ENCODE measurements around the gene CLDN3. TPM values are rescaled to one million over a fixed set of nuclear protein-coding genes. Genes with fewer than 3 reads are reported as not detected.
A peak's percentile ranks its signal among the peaks of the same experiment; 100 is the strongest.
"Not testable (repeated sequence)": the region's sequence is repeated elsewhere in the genome, so short reads cannot be mapped to it uniquely, and the experiment has no call there.

CLDN3 gene, protein sequence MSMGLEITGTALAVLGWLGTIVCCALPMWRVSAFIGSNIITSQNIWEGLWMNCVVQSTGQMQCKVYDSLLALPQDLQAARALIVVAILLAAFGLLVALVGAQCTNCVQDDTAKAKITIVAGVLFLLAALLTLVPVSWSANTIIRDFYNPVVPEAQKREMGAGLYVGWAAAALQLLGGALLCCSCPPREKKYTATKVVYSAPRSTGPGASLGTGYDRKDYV
- 10.8 and 11.6 TPM in 2 replicates for total RNA-seq

DNA sequence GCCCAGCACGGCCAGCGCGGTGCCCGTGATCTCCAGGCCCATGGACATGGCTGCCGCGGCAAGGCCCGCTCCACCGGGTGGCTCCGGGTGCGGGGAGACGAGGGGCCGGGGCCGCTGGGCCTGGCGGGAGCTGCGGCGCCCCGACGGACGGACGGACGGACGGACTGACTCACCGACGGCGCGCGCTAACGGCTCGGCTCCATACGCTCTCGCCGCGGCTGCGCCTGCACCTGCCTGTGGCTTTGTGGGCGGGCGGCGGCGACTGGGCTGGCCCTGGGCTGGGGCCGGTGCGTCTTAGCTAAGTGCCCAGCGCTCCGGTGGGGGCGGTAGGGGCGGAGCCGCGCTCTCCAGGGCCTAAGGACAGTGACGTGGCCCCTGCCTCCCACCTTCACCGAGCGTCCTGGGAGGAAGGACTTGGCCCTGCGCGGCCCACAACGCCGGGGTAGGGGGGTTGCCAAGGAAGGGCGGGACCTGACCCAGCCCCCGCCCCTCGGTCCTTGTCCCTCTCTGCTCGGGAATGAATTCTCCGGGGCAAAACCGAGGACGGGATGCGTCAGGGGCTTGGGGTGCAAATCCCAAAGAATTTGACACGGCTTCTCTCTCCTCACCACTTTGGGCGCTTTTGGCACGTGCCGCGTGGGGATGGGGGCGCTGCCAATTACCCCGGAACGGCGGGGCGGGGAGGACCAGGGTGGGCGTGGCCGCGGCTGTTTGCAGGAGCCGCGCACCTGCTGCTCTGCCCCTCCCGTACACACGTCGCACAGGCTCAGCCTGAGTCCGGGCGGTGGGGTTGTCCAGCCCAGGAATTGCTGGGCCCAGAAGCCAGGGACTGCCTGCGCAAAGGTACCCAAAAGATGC lies at the start of gene CLDN3:
Gene CLDN3 (minus strand): TSS at position 269 of the 858 bp plus-strand sequence. CDS start 221 bp downstream, at position 48.
- peak; percentile 29 for DNase-seq (ENCODE audit: low read depth)

DNA sequence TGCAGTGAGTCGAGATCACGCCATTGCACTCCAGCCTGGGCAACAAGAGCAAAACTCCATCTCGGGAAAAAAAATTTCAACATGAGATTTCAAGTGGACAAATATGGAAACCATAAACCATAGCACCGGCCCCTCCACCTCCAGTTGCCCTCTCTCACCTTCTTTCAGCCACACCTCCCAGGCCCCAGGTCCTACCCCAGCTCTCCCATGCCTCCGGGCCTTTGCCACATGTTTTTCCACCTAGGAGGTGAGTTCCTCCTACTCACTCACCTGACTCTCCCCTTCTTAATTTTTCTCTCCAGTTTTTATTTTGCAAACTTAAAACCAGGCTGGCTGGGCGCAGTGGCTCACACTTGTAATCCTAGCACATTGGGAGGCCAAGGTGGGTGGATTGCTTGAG lies 47.1 kb upstream of the CLDN3 start:
- DNase-seq (ENCODE audit: low read depth) = no peak

DNA sequence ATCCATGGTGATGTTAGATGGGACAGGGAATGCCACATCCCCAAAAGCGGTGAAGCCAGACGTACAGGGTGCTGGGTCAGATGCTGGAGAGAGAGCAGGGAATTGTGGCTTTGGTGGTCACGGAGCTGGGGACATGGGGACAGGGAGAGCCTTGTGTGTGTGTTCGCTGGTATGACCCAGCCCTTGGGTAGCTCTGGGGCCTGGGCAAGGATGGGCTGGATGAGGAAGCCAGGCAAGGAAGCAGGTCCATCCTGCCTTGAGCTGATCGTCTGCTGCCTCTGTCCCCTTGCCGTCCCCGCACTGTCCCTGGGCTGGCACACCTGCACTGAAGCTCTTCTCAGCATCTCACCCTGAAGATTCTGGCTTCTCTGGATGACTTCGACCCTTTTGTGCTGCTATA lies 45.4 kb upstream of the CLDN3 start:
- no peak for DNase-seq (ENCODE audit: low read depth)

DNA sequence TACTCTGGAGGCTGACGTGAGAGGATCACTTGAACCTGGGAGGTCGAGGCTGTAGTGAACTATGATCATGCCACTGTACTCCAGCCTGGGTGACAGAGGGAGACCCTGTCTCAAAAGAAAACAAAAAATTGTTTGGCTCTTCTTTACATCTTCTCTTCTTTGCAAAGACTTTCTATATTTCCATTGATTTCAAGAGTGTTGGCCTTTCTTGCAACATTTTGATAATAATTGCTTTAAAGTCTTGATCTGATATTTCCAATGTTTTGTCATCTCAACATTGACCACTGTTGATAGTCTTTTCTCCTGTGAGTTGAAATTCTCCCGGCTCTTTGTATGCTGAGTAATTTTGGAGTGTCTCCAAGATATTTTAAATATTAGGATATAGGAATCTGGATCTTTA lies 42.9 kb upstream of the CLDN3 start:
- no peak for DNase-seq (ENCODE audit: low read depth)

DNA sequence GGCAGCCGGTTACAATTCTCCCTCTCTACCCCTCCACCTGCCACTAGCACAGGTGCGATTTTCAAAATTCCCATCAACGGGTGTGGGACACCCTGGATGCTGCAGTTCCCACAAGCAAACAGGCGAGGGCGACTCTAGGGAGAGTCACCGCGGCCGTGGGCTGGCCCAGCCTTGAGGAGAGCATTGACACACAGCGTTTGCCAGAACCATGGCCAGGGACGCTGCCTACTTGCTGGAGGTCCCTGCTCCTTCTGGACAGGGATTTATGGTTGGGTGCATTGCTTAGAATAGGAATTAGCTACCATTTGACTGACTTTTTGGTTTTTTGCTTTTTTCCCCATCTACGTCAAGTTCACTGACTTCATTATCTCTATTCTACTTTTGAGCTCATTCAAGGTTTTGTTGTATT lies 41.7 kb upstream of the CLDN3 start:
- DNase-seq (ENCODE audit: low read depth) = no peak

DNA sequence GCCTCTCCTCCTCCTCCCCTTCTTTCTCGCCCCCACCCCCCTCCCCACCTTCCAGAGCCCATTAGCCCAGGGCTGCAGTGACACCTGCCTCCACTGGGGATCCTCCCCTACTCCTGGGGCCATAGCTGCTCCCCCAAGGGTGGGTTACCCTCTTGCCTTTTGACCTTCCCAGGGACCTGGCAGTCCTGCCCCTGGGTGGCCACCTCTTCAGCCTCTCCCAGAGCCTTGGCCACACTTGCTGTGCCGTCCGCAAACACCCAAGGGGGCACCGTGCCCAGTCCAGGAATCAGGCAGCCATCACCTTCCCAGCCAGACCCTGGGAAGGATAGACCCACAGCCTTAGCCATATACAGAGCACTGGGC lies 40.9 kb upstream of the CLDN3 start:
- no peak for DNase-seq (ENCODE audit: low read depth)

DNA sequence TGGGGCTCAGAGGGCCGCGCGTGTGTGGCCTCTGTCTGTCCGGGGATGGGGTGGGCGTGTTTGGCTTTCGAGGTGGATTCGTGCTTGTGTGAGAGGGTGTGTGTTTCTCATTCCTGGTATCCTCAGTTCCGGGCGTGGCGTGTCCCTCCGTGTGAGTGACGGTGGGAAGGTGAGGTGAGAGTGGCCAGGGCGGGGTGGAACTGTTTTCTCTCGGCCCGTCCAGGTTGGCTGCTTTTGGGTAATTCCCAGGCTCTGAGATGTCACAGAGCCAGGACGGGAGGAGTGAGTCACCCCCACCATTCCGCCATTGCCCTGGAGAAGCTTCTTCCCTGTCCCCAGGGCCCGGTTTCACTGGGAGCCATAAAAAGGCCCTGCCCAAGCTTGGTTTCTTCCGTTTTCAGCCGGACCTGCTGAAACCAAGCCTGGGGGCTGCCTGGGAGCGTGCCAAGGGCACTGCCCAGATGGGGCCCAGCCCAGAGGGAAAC lies 39.4 kb upstream of the CLDN3 start:
- DNase-seq (ENCODE audit: low read depth) = peak; percentile 72

DNA sequence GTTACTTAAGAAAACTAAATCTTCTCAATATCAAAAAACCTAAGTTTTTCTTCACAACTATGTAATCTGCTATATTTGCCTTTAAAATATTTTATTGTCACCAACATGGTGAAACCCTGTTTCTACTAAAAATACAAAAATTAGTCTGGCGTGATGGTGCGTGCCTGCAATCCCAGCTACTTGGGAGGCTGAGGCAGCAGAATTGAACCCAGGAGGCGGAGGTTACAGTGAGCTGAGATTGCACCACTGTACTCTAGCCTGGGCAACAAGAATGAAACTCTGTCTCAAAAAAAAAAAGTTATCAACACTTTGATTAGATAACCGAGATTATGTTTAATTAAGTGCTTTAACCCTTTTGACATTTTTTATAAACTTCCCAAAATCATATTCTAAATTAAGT lies 32.4 kb upstream of the CLDN3 start:
- DNase-seq (ENCODE audit: low read depth) = no peak

DNA sequence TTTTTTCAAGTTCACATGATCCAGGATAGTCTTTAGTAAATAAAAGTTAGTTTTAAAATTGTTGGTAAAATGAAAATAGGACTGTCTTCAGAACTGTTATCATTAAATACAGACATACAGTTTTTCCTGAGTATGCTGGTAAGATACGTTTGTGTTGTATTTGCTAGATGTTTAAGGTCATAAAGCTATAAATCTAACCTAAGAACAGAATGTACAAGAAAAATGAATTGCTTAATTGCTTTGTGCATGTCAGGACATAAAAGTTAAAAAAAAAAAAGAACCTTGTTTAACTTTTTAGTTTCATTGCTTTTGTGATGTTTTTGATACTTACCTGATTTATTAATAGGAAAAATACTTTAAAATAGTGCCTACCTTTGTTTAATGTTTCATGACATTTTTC lies 31.5 kb upstream of the CLDN3 start:
- no peak for DNase-seq (ENCODE audit: low read depth)

DNA sequence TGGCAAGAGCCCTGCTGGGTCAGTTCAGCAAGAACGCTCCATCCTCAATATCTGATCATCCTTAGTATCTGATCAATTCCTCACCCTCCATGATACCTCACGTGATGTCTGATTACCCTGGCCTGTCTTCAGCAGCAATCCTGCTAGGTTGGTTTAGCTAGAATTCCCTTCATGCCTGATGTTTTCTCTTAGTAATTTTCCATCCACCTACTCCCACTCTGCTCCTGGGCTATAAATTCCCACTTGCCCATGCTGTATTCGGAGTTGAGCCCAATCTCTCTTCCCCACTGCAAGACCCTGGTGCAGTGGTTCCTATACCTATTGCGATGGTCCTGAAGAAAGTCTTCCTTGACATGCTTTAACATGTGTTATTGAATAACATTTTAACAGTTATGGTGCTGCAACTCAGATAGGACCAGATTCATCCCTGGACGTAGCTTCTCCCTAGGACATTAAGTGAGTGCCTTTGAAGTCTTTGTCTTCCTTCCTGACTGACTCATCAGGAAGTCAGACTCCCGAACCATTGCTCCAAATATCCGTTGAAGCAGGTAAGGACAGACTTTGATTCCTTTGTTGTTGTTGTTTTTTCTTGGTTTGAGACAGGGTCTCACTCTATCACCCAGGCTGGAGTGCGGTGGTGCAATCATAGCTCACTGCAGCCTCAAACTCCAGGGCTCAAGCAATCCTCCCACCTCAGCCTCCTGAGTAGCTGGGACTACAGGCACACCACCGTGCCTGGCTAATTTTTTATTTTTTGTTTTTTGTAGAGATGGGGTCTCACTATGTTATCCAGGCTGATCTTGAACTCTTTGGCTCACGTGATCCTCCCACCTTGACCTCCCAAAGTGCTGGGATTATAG lies 29.4 kb upstream of the CLDN3 start:
- DNase-seq (ENCODE audit: low read depth) = peak; percentile 18

DNA sequence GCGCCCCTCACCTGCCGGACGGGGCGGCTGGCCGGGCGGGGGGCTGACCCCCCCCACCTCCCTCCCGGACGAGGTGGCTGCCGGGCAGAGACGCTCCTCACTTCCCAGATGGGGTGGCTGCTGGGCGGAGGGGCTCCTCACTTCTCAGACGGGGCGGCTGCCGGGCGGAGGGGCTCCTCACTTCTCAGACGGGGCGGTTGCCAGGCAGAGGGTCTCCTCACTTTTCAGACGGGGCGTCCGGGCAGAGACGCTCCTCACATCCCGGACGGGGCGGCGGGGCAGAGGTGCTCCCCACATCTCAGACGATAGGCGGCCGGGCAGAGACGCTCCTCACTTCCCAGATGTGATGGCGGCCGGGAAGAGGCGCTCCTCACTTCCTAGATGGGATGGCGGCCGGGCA lies 27.1 kb upstream of the CLDN3 start:
- DNase-seq (ENCODE audit: low read depth) = not testable (repeated sequence)

DNA sequence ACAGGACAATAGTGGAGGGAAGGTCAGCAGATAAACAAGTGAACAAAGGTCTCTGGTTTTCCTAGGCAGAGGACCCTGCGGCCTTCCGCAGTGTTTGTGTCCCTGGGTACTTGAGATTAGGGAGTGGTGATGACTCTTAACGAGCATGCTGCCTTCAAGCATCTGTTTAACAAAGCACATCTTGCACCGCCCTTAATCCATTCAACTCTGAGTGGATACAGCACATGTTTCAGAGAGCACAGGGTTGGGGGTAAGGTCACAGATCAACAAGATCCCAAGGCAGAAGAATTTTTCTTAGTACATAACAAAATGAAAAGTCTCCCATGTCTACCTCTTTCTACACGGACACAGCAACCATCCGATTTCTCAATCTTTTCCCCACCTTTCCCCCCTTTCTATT lies 26.6 kb upstream of the CLDN3 start:
- DNase-seq (ENCODE audit: low read depth) = not testable (repeated sequence)

DNA sequence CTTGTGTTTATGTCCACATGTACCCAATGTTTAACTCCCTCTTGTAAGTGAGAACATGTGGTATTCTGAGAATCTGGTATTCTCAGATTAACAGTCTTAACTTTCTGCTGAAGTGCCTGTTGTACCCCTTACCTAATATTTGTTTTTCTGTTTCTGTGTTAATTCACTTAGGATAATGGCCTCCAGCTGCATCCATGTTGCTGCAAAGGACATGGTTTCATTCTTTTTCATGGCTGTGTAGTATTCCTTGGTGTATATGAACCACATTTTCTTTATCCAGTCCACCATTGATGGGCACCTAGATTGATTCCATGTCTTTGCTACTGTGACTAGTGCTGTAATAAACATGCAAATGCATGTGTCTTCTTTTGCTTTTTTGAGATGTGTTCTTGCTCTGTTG lies 25.1 kb upstream of the CLDN3 start:
- not testable (repeated sequence) for DNase-seq (ENCODE audit: low read depth)

DNA sequence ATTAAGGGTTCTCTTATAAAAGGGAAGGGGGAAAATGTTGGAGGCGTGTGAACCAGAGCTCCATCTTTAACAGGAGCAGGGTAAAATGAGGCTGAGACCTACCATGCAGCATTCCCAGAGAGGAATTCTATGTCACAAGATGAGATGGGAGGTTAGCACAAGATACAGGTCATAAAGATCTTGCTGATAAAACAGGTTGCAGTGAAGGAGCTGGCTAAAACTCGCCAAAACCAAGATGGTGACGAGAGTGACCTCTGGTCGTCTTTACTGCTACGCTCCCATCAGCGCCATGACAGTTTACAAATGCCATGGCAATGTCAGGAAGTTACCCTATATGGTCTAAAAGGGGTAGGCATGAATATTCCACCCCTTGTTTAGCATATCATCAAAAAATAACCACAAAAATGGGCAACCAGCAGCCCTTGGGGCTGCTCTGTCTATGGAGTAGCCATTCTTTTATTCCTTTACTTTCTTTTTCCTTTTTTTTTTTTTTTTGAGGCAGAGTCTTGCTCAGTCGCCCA lies 21.2 kb upstream of the CLDN3 start:
- not testable (repeated sequence) for DNase-seq (ENCODE audit: low read depth)

DNA sequence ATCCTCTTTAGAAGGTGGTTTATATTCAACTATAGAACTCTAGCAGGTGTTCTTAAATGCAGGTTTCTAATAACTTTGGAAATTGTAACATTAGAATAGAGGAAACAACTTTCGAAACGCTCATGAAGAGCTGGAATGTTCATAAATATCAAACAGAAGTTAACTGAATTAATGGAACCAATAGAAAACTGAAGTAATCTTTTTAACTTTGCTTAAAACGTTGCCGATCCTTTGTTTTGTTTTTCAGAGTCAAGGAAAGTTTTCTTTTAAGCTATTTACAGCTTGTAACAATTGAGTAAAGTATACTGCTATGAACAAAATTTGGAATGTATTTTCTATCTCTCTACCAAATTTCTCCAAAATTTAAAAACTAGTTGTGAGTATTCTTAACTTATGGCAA lies 19.0 kb upstream of the CLDN3 start:
- no peak for DNase-seq (ENCODE audit: low read depth)

DNA sequence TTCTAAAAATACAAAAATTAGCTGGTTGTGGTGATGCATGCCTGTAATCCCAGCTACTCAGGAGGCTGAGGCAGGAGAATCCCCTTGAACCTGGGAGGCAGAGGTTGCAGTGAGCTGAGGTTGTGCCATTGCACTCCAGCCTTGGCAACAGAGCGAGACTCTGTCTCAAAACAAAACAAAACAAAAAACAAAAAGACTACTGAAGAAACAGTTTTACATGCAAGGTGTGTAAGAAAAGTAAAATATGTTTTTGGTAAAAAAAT lies 17.6 kb upstream of the CLDN3 start:
- DNase-seq (ENCODE audit: low read depth) = not testable (repeated sequence)

DNA sequence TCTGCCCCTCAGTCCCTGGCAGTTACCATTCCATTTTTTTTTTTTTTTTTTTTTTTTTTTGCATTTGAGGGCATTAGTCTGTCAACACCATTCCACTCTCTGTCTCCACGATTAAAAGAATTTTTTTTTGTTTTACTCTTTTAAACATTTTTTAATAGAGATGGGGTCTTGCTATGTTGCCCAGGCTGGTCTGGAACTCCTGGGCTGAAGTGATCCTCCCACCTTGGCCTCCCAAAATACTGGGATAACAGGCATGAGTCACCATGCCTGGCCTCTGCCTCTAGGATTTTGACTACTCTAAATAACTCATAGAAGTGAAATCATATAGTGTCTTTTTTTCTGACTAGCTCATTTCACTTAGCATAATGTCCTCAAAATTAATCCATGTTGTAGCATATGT lies 16.5 kb upstream of the CLDN3 start:
- DNase-seq (ENCODE audit: low read depth) = no peak

DNA sequence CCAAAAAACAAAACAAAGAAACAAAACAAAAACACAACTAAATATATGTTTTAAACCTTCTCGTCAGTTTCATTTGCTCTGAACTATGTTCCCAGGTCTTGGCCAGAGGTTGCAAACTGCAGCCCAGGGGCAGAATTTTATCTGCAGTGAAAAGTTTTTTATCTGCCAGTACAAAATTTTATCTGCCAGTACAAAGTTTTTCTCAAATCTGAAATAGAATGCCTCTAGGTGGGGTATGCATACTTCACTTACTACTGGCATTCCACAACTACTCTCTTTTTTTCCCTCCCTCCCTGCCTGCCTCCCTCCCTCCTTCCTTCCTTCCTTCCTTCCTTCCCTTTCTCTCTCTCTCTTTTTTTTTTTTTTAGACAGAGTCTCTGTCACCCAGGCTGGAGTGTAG lies 9.4 kb upstream of the CLDN3 start:
- DNase-seq (ENCODE audit: low read depth) = no peak

DNA sequence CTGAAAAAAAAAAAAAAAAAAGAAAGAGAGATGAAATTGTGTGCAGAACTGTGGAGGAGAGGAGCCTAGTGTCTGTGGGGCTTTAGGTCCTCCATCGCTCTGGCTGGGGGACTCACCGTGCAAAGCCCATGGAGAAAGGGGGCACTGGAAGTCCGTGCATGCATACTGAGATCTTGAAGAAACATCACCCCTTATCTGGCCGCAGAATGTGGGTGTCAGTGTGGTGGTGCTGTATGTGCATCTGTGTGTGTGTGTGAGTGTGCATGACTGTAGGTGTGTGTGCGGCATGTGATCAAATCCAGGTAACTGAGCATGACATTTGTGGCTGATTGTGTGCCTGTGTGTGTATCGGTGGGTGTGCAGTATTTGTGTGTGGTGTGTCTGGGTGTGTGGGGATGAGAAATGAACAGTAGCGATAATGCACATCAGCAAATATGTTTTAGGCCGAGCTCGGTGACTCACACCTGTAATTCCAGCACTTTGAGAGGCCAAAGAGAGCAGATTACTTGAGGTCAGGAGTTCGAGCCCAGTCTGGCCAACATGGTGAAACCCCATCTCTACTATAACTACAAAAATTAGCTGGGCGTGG lies 8.8 kb upstream of the CLDN3 start:
- no peak for DNase-seq (ENCODE audit: low read depth)

DNA sequence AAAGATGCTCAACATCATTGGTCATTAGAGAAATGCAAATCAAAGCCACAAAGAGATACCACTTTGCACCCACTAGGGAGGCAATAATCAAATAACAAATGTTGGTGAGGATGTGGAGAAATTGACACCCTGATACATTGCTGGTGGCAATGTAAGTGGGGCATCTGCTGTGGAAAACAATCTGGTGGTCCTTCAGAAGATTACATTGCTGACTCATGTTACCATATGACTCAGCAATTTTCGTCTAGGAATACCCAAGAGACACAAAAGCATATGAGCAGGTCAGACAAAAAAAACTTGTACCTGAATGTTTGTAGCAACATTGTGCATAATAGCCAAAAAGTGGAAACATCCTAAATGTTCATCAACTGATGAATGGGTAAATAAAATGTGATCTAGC lies 4.9 kb upstream of the CLDN3 start:
- DNase-seq (ENCODE audit: low read depth) = peak; percentile 31

DNA sequence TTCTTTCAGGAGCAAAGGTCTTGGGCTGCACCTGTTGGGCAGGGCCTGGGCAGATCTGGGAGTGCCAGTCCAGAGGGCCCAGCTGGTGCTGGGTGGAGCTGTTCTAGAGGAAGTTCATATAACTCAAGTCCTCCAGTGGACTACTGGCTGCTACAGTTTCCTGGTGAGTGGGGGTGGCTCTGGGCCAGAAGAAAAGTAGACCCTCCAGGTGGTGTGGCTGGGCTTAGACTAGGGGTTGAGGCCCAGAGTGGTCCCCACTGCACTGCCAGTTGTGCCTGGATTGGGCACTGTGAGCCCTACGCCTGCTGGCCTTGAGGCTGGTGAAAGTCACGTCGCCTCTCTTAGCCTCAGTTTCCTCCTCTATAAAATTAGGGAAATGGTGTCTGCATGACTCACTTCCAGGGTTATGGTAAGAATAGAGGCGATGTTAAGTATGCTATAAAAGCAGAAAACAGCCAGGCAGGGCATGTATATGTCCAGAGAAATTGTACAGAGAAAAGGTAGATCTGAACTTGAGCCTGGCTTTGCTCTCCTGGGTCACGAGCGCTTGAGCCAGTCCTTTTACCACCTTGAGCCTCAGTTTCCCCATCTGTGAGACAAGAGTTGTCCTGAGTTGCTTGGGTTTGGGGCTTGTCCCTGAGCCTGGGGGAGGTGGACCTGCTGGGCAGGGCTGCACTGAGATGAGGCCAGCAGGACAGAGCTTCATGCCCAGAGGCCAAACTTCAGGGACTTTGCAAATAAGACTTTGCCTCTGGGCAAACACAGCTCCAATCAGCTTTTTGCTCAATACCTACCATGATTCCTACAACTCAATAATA lies 3.8 kb upstream of the CLDN3 start:
- DNase-seq (ENCODE audit: low read depth) = no peak
